GM19455 (cell line): ENCODE measurements around the gene CEP85L.

Experiments
- ATAC-seq: cut with Tn5 transposase; IDR thresholded peaks from one replicate; pipeline ENCODE4 v1.9.1; 2021; ENCODE audit not compliant: unreplicated experiment

Gene CEP85L

DNA sequence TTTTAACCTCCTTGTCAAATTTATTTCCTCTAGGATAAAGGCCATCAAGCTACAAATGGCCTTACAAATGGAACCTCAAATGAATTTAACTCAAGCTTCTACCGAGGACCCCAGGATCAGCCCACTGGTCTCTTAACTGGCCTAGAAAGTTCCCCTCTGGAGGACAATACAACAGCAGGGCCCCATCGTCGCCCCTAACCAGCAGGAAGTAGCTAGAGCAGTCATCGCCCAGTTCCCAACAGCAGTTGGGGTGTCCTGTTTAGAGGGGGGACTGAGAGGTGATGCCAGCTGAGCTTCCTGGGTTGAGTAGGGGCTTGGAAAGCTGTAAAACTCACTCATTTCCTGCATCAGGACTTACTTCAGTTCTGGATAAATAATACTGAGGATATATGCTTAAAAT is 25.6 kb downstream of the CEP85L start:
- no peak for ATAC-seq

DNA sequence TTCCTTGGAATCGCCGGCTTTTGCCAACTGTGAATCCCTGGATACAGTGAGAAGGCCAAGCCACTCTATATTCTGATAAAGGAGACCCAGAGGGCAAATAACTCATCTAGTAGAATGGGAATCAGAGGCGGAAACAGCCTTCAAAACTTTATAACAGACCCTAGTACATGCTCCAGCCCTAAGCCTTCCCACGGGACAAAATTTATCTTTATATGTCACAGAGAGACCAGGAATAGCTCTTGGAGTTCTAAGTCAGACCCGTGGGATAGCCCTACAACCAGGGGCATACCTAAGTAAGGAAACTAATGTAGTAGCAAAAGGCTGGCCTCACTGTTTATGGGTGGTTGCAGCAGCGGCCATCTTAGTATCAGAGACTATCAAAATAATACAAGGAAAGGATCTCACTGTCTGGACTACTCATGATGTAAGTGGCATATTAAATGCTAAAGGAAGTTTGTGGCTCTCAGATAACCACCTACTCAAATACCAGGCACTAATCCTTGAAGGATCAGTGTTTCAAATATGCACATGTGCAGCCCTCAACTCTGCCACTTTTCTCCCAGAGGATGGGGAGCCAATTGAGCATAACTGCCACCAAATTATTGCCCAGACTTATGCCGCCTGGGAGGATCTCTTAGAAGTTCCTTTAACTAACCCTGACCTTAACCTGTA is 29.5 kb downstream of the CEP85L start:
- ATAC-seq = no peak

DNA sequence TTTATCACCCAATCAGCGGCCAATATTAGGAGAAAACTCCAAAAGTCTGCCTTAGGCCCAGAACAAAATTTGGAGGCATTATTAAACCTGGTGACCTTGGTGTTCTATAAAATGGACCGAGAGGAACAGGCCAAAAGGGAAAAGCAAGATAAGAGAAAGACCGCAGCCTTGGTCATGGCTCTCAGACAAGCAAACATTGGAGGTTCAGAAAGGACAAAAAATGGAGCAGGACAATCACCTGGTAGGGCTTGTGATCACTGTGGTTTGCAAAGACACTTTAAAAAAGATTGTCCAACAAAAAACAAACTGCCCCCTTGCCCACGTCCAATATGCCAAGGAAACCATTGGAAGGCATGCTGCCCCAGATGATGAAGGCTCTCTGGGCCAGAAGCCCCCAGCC is 31.2 kb downstream of the CEP85L start:
- ATAC-seq = no peak

DNA sequence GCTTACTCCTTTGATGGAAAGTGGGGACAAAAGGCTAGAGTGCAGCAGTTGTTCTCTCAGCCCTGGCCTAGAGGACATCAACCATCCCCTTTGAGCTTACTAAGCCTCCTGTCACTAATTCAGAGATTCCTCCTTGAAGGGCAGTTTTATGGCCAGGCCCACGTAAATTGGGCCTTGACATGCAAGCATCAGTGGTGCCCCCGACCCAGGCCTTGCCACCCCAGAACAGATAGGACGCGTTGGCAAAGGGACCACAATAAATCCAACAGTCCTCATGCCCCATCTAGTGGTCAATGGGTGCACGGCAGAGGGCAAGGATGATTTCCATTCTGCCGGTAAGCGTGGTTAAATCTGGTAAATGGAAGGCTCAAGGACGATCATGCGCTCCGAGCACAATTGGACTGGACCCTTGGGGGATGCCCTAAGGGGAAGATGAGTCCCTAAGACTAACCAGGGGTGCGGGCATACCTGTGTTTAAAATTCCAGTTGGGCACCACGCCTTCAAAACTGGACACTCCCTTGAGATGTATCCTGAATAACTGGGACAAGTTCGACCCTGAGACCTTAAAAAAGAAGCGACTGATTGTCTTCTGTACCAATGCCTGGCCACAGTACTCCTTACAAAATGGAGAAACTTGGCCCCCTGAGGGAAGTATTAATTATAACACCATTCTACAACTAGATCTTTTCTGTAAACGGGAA is 32.6 kb downstream of the CEP85L start:
- ATAC-seq = peak; percentile 95

DNA sequence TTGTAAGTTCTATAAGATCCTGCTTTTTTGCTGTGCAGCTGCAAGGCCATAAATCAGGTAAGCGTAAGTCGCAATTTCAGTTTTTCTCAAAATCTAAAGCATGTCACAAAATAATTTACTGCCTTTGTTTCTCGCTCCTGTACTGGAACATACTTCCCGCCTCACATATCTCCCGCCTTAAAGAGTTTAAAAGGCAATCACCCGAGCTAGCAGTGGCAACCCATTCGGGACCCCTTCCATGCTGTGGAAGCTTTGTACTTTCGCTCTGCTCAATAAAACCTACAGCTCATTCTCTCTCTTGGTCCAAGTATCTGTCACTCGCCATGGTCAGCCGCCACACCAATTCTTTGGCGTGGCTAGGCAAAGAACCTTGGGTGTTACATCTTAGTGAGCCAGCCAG is 34.0 kb downstream of the CEP85L start:
- no peak for ATAC-seq

DNA sequence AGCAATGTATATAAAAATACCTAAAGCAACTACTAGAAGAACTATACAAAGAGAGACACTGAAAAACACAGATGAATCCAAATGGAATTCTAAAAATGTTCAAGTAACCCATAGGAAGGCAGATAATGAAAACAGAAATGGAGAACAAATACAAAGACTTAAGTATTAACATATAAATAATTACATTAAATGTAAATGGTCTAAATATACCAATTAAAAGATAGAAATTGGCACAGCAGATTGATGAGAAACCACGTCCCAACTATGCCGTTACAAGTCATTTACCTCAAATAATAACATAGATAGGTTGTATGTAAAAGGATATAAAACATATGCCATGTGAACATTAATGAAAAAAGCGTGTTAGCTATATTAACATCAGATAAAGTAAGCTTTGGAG is 40.1 kb downstream of the CEP85L start:
- ATAC-seq = no peak

DNA sequence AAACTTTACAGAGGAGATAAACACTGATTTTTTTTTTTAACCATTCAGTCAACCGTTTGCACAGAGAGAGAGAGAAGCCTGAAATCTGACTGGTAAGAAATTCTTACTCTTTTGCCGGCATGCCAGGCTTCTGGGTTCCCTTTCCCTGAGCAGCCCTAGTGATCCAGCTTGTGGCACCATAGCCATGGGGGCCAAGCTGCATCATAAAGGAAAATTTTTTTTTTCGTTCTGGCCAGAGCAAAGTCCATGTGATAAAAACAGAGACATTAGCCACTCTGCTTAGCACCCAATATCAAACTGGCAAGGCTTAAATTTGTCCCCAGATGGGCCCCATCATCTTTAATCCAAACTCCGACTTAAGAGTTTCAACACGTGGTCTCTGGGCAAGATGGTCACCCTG is 44.5 kb downstream of the CEP85L start:
- ATAC-seq = no peak

DNA sequence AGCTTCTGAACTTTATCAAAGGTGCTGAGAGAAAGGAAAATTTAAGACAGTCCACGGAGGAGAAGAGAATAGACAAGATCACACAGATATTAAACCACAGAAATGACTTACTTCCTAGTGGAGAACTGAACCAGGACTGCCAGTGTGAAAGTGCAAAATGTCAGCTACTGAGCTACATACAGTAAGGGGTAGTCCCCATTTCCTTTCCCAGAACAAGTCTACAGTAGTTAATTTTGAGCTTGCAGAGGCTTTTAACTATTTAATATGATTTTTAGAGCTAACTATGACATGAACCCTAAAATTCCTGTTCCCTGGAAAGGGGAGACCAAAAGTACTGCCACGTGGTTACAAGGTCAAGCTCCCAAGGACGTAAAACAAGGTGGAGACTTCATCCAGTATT is 45.1 kb downstream of the CEP85L start:
- no peak for ATAC-seq

DNA sequence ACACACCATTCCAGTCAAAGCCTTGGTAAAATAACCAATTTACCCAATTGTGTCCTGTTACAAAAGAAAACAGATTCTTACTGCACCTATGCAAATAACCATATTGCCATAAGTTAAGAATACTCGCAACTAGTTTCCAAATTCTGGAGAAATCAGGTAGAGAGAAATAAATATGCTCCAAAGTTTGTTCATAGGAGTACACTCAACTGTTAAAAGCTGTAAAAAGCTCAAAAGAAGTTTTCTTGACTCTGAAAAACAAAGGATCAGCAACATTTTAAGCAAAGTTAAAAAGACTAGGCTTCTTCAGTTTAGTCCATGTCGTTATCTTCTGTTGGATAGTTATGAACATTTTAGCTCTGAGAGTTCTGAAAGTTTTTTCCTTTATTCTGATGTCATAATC is 48.0 kb downstream of the CEP85L start:
- ATAC-seq = no peak

DNA sequence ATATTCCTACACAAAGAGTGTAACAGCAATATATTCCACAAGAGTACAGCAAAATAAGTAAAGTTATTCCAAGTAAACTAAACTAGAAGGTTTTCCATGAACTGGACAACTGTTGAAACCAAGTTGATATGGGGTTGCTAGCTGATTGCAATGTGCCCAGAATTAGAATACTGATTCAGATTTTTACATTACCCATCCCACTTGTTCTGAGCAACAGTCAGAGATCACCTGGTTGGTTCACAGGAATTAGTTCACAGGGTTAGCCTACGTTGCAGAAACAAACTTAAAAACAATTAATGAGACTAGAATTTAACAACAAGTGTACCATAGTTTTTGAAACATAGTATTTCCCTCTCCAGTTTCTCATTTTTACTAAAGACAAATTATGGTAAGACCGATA is 49.1 kb downstream of the CEP85L start:
- no peak for ATAC-seq

DNA sequence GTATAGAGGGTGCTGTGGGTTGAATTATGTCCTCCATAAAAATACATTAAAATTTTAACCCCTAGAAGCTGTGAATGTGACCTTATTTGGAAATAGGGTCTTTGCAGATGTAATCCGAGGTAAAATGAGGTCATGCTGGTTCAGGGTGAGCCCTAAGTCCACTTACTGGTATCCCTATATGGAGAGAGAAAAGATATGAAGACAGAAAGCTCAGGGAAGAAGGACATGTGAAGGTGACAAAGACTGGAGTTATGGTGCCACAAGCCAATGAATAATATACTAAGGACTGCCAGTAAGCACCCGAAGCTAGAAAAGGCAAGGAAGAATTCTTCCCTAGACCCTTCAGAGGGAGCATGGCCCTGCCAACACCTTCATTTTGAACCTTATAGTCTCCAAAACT is 53.1 kb downstream of the CEP85L start:
- ATAC-seq = no peak

DNA sequence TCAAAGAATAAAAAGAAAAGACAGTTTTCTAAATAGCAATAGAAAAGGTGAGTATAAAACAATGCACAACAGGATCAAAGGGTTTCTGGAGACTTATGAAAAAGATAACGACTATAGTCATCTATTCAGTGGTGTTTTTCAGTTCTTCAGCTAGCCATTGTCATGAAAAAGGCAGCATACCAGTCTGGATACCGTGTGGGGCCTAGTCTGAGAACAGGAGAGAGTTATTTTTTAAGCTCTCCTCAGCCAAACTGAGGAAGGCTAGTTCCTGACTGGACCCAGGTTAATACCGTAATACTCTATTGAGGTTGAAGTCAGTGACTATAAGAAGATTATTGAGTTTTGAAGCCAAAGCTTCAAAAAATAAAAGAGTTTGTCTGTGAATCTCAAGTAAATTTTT is 53.8 kb downstream of the CEP85L start:
- no peak for ATAC-seq

DNA sequence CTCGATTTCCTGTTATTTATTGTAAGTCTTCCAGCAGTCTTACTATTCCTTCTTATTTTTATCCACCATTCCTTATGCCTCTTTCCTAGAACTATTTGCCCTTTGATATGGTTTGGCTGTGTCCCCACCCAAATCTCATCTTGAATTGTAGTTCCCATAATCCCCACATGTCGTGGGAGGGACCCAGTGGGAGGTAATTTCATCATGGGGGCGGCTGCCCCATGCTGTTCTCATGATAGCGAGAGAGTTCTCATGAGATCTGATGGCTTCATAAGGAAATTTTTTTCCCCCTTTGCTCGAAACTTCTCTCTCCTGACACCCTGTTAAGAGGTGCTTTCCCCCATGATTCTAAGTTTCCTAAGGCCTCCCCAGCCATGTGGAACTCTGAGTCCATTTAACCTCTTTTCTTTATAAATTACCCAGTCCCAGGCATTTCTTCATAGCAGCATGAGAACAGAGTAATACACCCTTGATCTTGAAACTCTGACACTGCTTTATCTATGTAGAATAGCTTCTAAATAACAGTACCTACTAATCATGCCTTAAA is 54.5 kb downstream of the CEP85L start:
- no peak for ATAC-seq

DNA sequence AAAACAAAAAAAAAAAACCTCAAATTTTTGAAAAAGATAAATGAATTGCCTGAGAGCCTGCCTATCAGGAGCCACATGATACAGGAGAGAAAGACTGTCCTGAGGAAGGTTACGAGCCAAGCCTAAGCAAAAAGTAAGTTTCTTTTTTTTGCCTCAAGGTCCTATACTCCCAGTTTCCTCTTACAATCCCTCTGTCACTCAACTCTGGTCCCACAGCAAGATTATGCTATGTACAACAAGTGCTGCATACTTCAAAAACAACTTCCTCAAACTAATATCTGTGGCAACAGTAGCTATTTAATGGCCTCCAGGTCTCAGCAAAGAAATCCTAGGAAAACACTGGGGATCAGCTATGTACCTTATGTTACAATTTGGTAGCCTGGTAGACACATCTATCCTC is 56.5 kb downstream of the CEP85L start:
- ATAC-seq = no peak

DNA sequence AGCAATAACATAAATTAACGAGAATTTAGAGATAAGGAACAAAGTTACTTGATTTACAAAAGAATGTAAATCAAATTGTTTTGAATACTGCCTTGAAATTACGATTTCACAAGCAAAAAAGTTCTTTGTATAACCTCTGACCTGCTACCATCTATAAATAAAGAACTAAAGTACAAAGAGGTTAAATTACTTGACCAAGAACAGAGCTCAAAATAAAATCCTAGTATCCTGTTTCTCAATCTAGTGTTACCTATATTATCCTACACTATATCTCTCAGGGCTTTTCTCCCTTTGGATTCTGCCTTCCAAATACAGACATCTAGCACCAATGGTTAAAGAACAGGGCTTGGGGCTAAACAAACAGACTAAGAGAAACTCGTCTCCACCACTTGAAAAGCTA is 59.5 kb downstream of the CEP85L start:
- no peak for ATAC-seq

DNA sequence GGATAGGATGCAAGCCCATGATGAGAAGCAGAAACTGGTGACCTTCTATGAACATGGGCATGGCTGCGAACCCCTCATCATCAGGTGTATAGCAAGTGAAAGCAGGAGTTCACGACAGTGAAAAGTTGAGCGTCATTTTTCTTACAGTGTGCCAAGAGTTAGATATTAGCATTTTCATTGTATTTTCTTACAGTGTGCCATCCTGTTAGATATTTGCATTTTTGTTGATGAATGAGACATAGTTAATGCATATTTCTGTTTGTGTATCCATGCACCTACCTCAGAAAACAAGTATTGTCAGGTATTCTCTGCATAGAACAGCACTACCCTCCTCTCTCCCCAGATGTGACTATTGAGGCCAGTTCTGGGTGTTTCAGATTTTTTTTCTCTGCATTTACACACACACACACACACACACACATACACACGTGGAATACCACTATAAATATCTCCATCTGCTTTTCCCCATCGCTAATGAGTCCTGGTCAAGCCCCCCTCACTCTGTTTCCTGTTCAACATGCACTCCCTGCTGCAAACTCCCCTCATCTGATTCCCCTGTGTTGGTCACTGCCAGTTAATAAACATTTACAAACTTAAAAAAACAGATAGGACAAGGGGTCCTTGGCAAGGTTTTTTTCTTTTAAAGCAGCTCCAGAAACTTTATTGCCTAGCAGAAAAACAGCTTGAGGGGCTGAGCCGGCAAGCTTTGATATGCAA is 61.6 kb downstream of the CEP85L start:
- ATAC-seq = no peak

DNA sequence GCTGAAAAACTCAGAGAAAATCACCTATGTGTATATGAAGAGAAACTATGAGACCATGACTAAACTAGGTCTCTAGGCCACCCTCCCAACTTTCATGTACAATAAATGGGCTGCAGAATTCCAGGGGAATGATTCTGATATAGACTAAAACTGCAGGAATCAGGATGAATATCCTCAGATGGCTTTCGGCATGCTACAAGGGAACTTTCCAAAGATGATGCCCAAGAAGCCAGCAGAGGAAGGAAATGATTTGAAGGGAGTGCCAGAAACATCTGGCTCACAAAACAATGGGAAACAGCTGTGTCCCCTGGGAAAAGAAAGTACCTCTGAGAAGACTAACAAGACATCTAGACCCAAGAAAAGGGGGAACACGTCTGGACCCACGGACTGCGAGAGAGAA is 62.2 kb downstream of the CEP85L start:
- ATAC-seq = no peak

DNA sequence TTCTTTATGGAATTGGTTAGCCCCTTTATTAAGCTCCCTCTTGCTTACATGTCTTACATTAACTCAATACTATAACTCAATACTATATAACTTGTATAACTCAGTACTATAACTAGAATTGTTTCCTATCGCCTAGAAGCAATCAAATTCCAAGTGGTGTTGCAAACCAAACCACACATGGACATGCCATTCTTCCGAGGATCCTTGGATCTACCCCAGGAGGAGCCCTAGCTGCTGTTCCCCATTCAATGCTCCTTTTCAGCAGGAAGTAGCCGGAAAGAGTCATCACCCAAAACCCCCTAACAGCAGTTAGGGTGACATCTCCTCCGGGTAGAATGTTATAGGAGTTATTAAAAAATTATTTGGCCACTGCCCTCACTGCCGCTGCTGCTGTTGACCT is 62.8 kb downstream of the CEP85L start:
- no peak for ATAC-seq

DNA sequence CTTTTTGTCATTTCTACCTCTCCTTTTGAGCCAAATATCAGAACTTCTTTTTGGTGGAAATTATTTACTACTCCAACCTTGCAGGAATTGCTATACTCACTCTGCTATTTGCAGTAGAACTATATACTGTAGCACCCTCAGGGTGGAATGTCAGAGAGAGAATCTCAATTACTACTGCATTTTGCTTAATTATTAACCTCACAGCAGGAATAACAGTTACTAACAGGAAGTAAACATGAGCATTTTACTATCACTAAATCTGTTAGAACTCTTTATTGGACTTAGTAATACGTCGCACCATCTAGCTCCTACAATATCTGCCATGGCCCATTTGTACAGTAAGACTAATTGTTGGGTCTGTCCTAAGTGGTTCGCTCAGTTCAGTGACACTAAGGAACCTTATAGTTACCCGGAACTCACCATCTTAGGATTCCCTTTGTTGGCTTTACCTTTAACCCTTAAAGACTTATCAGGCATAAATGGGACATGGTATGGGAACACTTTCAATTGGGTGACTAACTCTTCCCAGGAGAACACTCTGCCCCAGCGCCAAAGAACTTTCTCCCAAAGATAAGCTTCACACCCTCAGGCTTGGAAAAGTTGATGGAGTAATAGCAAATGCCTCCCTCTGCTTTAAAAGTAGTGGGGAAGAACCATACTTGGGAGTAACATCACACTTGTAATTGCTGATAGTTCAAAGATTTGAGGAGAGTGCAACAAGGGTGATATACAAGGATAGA is 64.5 kb downstream of the CEP85L start:
- no peak for ATAC-seq

DNA sequence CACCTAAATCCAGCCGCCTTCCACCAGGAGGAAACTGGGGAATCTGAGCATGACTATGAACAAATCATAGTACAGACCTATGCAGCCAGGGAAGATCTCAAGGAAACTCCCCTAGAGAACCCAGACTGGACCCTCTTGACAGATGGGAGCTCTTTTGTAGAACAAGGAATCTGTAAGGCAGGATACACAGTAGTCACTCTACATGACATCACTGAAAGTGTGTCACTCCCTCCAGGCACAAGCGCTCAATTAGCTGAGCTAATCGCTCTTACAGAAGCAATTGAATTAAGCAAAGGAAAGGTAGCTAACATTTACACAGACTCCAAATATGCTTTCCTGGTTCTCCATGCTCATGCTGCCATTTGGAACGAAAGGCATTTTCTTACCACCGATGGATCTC is 66.5 kb downstream of the CEP85L start:
- no peak for ATAC-seq

DNA sequence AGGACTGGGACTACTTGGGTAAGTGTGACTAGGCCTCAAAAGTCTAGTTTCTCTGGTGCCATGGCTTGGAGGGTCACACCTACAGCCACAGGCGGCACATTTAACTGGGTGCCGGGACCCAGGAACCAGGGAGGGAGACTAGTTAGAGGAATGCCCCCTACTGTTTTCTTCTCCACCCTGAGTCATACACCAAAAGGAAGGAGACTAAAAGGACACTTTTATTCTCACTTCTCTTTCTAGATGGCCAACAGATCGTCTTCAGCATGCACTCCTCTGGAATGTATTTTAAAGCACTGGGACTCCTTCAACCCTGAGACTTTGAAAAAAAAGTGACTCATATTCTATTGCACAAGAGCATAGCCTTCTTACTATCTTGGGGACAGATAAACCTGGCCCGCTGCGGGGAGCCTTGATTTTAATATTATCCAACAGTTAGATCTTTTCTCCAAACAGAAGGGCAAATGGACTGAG is 69.9 kb downstream of the CEP85L start:
- ATAC-seq = no peak
